Thyroid gland (tissue), 4 donors: ENCODE data around the gene TCF7L2.

Experiments
- POLR2A ChIP-seq, 2 donors: fragments of 450-650 bp; IDR thresholded peaks; one replicate each; pipeline ENCODE4 v1.6.1; 2017; ENCODE audit warnings: antibody characterized with exemption in 2 of 2, mild to moderate bottlenecking in 2 of 2, moderate library complexity in 1 of 2
- TF ChIP-seq, protein P1 (sequence below), 6 experiments: fragments of 200-600 bp in 3 of 6; fragments of 450-650 bp in 3 of 6; sonication (generic) in 3 of 6; IDR thresholded peaks; one replicate each; pipeline ENCODE4 v1.5.1; 2016 to 2019; ENCODE audit warnings: antibody characterized with exemption in 6 of 6, mild to moderate bottlenecking in 2 of 6, inconsistent platforms in 1 of 6, moderate library complexity in 1 of 6

DNA sequence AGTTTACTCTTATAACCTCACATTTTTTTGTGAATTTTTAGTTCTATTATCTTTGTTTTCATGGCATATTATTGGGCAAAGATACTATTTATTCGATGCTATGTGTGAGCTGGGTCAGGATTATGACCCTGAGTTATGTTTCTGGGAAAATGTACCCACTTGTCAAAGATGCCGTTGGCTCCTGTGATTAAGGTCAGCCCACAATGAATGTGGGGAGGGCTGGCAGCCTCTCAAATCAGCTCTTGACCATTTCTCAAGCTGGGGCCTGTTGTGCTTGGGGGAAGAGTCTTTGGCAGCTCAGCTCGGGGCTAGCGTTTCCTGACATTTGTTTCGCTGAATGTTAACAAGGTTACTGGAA, 97.5 kb downstream of the TCF7L2 start:
- TF ChIP-seq POLR2A (IDR thresholded peaks at IDR 0.05), result no peak
- TF ChIP-seq, protein P1, sequence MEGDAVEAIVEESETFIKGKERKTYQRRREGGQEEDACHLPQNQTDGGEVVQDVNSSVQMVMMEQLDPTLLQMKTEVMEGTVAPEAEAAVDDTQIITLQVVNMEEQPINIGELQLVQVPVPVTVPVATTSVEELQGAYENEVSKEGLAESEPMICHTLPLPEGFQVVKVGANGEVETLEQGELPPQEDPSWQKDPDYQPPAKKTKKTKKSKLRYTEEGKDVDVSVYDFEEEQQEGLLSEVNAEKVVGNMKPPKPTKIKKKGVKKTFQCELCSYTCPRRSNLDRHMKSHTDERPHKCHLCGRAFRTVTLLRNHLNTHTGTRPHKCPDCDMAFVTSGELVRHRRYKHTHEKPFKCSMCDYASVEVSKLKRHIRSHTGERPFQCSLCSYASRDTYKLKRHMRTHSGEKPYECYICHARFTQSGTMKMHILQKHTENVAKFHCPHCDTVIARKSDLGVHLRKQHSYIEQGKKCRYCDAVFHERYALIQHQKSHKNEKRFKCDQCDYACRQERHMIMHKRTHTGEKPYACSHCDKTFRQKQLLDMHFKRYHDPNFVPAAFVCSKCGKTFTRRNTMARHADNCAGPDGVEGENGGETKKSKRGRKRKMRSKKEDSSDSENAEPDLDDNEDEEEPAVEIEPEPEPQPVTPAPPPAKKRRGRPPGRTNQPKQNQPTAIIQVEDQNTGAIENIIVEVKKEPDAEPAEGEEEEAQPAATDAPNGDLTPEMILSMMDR (IDR thresholded peaks at IDR 0.05), result no peak
